Stimulated activated CD8-positive, alpha-beta memory T cell treated with anti-CD3 and anti-CD28 coated beads, Interleukin-12 subunit alpha, Interleukin-12 subunit beta, amount 100 ng/mL, for 4 hours (primary cell): Measurements from ENCODE around the gene ADAM30.

Experiments
- DNase-seq: peaks from one replicate; pipeline ENCODE4 v3.0.0-alpha.2; 2020; ENCODE audit warnings: low read depth

The ADAM30 gene

GRCh38 chr1:119908661-119909060 lies 12.3 kb upstream of the ADAM30 start:
- DNase-seq, result no peak

- no peak for DNase-seq
Observed at GRCh38 chr1:119906927-119907652, 10.8 kb upstream of the ADAM30 start.

- DNase-seq, result no peak
Observed at GRCh38 chr1:119903443-119903835, 7.1 kb upstream of the ADAM30 start.

GRCh38 chr1:119902775-119903442 lies 6.6 kb upstream of the ADAM30 start:
- DNase-seq, result no peak

DNA sequence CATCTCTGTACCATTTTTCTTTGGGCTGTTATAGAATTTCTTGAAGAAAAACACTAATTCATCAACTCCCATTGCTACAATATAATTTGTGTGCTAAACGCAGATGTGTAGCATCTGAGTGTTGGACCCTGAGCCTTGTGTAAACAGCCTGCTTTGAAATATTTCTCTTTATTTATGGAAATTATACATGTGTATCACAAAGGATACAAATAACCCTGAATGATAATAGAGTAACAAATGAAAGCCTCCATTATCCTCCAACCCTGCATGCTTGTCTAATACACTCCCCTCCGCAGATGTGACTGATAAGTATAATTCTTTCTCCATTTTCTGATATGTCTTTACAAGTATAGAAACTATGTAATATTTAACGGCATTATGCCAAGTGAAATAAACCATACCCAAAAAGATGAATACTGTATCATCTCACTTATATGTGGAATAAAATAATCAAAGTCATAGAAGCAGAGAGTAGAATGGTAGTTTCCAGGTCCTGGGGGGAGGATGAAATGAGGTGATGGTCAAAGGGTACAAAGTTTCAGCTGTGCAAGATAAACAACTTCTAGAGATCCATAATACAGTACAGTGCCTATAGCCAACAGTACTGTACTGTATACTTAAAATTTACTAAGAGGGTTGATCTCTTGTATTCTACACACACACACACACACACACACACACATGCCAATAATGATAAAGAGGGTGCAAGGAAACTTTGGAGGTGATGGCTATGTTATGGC lies 2.8 kb upstream of the ADAM30 start:
- DNase-seq, result no peak

DNA sequence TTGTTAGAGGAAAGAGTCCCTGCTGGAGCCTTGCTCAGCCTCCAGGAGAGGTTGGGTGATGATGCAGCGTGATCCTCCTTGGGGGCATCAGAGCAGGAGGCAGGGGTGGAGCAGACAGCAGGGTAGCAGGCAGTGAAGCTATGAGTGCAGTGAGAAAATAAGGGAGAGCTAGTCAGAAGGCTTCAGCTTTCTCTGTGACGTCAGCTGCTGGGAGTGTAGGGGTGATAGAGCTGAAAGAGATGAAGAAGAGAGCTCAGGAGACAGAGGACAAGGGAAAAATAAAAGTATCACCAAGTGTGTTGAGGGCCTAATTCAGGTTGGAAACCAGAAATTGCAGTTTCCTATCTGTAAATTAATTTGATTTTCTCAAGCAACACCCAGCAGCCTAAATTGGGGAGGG lies 2.2 kb upstream of the ADAM30 start:
- DNase-seq, result no peak

- no peak for DNase-seq
Observed at GRCh38 chr1:119895102-119895501, 1.2 kb downstream of the ADAM30 start.

DNA sequence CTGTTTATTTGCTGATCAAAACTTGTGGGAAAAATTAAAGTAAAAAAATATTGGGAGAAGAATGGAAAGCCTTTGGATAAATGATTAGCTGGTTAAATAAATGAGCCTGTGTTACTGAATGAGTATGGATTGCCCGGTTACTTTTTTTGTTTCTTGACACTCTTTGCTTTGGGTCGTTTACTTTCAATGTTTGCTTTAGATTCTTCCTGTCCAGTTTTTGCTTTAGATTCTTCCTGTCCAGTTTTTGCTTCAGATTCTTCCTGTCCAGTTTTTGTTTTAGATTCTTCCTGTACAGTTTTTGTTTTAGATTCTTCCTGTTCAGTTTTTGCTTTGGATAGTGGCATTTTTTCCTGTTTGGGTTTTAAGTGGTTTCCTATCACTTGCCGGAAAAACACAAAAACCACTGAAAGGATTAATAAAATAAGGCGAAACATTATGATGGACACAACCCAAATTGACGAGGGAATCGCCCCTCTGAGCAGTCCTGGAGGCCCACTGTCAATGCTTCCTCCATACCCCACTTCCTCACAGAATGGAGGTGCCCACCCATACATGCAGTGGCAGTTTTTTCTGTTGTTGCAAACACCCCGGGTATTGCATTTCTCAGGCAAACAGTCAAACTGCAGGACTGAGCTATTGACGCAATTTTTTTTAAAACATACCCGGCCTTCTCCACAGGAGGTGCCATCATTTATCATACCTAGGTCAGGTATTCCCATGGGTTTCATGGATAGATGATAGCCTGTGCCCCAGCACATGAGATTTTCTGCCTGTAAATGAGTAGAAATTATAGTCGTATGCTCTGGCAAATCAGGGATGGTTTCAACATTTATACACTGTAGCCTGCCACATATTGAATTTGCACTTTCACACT lies 2.3 kb downstream of the ADAM30 start:
- DNase-seq, result no peak

GRCh38 chr1:119893238-119893791 lies 3.0 kb downstream of the ADAM30 start:
- no peak for DNase-seq

DNA sequence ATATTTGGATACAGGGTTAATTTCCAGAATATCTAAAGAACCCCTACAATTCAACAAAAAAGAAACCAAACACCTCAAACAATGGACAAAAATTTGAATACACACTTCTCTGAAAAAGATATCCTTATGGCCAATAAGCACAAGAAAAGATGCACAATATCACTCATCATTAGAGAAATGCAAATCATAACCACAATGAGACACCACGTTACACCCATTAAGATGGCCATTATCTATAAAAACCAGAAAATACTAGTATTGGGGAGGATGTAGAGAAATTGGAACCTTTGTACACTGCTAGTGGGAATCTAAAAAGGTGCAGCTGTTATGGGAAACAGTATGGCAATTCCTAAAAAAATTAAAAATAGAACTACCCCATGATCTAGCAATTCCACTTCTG lies 4.9 kb downstream of the ADAM30 start:
- no peak for DNase-seq

GRCh38 chr1:119888476-119888875 lies 7.8 kb downstream of the ADAM30 start:
- DNase-seq, result no peak

DNA sequence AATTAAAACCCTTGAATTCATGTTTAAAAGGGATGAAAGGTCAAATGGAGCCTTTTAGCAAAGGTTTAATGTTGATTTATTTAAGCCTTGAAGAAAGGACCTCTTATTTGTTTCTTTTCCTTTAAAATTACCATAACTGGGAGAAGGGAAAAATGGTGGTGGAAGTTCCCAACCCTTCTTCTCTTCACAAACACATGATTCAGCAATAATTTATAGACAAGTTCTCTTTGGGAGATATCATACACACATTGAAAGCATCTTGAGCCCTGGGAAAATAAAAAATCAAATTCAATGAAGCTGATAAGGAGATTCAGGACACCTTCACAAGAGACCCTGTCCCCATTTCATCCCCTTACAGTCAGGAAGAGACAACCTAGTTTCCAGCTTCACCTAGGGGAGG lies 8.9 kb downstream of the ADAM30 start:
- no peak for DNase-seq

DNA sequence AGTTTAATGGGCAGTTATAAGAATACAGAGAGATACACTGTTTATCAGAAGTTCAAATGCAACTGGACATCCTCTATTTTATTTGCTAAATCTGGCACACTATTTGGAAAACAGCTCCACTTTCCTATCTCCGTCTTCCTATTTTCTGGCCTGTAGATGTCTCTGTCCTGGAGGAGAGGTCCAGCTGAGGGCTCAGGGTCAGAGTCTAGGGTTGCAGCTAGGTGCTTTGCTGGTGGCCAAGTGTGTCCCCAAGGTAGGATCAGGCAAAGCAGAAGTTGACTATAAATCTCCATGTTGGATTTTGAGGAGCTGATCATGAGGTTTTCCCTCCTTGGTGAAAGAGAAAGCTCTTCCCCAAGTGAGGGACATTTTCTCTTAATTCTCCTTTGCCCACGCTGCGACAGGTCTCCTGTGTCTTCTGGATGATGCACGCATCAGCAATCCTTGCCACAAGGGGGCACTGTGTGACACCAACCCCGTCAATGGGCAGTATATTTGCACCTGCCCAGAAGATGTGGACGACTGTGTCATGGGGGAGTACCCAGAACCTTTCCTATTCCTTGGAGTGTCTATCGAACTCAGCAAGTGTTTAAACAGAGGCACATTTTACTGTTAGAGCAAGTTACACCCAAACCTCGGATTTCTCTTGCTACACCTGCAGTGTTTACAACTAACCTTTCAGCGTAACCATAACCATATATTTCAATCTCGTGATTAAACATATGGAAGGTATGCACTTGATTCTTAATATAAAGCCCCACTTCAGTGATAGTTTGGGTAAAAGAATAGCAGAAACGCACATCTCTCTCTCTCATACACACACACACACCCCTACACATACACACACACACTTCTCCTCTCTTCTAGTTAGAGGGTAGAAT lies 10.2 kb downstream of the ADAM30 start:
- no peak for DNase-seq

- DNase-seq, result no peak
Observed at GRCh38 chr1:119884711-119885110, 11.6 kb downstream of the ADAM30 start.

GRCh38 chr1:119883826-119884225 lies 12.5 kb downstream of the ADAM30 start:
- no peak for DNase-seq

GRCh38 chr1:119882132-119883049 lies 13.9 kb downstream of the ADAM30 start:
- no peak for DNase-seq

DNA sequence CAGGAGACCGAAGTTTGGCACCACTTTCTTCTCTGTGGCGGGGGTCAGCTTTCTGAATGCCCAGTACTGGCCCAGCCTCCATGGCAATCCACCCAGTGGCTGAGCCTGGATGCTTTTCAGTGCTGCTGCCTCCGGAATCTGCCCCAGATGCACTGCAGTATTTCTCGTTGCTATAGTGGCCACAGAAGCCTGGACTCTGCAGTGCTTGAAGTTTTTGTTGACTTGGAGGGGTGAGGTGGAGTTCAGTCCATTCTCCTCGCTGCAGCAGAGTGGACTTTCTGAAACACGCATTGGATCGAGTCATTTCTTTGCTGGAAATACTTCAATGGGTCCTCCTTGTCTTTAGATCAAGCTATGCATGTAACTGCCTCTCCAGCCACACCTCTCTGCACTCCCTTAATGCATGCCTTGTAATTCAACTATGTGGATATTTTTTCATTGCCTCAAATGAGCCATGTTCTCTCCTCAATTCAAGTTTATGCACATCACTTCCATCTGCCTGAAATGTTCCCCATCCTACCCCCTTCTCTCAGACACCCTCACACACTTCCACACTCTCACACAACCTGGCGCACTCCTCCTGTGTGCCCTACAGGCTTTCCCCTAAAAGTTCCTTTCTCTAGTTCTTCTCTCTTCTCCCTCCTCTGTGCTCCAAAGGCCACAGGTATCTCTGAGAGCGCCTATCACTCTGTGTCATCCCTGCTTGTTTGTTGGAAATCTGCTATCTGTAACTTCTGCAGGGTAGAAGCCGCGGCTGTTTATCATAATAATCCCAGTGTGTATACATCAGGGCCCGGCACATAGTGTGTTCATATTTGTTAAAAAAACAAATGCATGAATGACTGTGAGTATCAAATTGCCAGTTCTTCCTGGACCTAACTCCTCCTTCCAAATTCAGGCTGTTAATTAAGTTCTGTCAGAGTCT lies 16.5 kb downstream of the ADAM30 start:
- no peak for DNase-seq

DNA sequence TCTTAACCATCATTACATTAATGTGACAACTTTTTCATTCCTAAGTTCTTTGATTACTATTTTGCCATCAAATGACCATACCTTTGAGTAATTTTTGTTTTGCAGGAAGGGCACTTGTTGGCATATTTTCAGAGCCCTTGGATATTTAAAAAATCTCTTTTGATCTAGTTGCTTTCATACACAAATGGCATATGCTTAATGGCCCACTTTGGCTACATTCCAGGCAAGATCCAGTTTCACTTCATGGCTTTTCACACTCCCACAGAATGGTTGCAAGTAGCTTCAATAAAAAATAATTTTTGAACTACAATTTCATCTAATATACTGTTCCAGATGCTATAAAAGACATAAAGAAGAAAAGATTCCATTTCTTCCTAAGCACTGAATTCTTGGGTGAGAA lies 18.1 kb downstream of the ADAM30 start:
- DNase-seq, result no peak

GRCh38 chr1:119874186-119874585 lies 22.1 kb downstream of the ADAM30 start:
- DNase-seq, result no peak
